GM12873 (cell line): Measurements from ENCODE around the gene CCL15.

Experiments
- CTCF ChIP-seq: IDR thresholded peaks from 2 replicates; pipeline ENCODE4 v1.5.1; 2012; ENCODE audit warnings: low read depth, mild to moderate bottlenecking, moderate library complexity, low read length, control low read depth; ENCODE audit not compliant: insufficient read depth; ENCODE audit errors: missing control alignments

The CCL15 gene

GRCh38 chr17:35977509-35977908 lies 23.8 kb downstream of the CCL15 start:
- TF ChIP-seq CTCF: no peak

GRCh38 chr17:35973333-35974260 lies 27.8 kb downstream of the CCL15 start:
- TF ChIP-seq CTCF: no peak

- TF ChIP-seq CTCF: no peak
Measured at GRCh38 chr17:35972945-35973332, 28.4 kb downstream of the CCL15 start.

- TF ChIP-seq CTCF: no peak
Measured at GRCh38 chr17:35972535-35972934, 28.8 kb downstream of the CCL15 start.

GRCh38 chr17:35972066-35972465 lies 29.3 kb downstream of the CCL15 start:
- TF ChIP-seq CTCF: no peak

- TF ChIP-seq CTCF: peak; percentile 85
Measured at GRCh38 chr17:35969558-35970380, 31.6 kb downstream of the CCL15 start.

- no peak for TF ChIP-seq CTCF
Measured at GRCh38 chr17:35968520-35969054, 32.8 kb downstream of the CCL15 start.
